Measurements from ENCODE around the gene KLHL17. TPM values are rescaled to one million over a fixed set of nuclear protein-coding genes. Genes with fewer than 3 reads are reported as not detected.

KLHL17 gene
- total RNA-seq, 1 donor from 2014 or later = 19.6 TPM

GRCh38 chr1:999725-1000356 is 39.5 kb downstream of the KLHL17 start, which contains the start of gene HES4:
HES4 (minus strand) TSS chr1:1000097; CDS start chr1:999973, 124 bp downstream.
- Histone ChIP-seq H3K9me3 (no peaks in the 10 kb centered on the region), H3K27ac (peak within 1 kb of the TSS; percentile 99), H3K4me3 (peak within 1 kb of the TSS; percentile 61 to 73), H3K36me3 (no peaks in the 10 kb centered on the region), H3K27me3 (no peaks in the 10 kb centered on the region), H3K4me1 (peaks cover 39% of the 10 kb centered on the region)
- TF ChIP-seq POLR2AphosphoS5 (IDR thresholded peaks at IDR 0.05; ENCODE audit: insufficient read depth in 1 of 2, low read depth in 1 of 2) (peak in 1 of 2 donors; percentile 20), POLR2A (IDR thresholded peaks at IDR 0.05) (peak; percentile 32 to 78)
- TF ChIP-seq, protein P1, sequence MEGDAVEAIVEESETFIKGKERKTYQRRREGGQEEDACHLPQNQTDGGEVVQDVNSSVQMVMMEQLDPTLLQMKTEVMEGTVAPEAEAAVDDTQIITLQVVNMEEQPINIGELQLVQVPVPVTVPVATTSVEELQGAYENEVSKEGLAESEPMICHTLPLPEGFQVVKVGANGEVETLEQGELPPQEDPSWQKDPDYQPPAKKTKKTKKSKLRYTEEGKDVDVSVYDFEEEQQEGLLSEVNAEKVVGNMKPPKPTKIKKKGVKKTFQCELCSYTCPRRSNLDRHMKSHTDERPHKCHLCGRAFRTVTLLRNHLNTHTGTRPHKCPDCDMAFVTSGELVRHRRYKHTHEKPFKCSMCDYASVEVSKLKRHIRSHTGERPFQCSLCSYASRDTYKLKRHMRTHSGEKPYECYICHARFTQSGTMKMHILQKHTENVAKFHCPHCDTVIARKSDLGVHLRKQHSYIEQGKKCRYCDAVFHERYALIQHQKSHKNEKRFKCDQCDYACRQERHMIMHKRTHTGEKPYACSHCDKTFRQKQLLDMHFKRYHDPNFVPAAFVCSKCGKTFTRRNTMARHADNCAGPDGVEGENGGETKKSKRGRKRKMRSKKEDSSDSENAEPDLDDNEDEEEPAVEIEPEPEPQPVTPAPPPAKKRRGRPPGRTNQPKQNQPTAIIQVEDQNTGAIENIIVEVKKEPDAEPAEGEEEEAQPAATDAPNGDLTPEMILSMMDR (IDR thresholded peaks at IDR 0.05) = no peak
- no peak for DNase-seq (ENCODE audit: extremely low spot score in 2 of 2)
- intact Hi-C loops (cut with DNase I) = no loop called here

DNA sequence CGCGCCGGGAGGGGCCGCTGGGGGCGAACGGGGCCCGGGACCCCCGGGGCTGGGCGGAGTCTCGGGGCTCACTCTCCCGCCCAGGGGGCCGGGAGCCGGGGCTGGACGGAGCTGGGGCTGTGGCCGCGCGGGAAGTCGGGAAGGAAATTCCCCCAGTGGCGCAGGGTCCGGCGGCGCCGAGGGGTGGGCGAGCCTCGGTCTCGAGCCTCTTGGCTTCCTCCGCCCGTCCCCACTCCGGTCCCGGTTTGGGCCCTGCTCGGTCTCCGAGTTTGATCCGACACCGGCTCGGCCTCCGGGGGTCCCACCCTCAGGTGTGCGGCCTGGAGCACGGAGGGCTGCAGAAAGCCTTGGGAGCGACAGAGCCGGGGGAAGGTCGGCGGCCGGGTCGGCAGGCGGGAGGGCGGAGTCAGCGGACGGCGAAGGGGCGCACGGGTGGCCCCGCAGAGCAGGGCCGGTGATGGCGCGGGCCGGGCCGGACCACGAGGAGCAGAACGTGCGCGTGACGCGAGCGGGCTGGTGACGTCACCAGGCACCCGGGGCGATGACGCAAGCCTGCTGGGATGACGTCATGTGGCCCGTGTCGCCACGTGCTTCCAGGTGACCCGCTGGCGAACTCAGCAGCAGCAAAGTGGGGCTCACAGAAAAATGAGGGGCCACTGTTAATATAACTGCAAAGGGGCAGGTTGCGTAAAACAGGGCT is 40.1 kb downstream of the KLHL17 start:
- Histone ChIP-seq H3K4me1 (peaks cover 45% of the 10 kb centered on the region), H3K27me3 (no peaks in the 10 kb centered on the region), H3K4me3 (peak overlapping the region; percentile 61 to 73), H3K27ac (peak overlapping the region; percentile 99), H3K36me3 (no peaks in the 10 kb centered on the region), H3K9me3 (no peaks in the 10 kb centered on the region)
- TF ChIP-seq, protein P1 (IDR thresholded peaks at IDR 0.05) = no peak
- TF ChIP-seq POLR2A (IDR thresholded peaks at IDR 0.05) = peak in 1 of 2 donors; percentile 48
- TF ChIP-seq POLR2AphosphoS5 (IDR thresholded peaks at IDR 0.05; ENCODE audit: insufficient read depth in 1 of 2, low read depth in 1 of 2) = peak in 1 of 2 donors; percentile 82
- intact Hi-C loops (cut with DNase I) = no loop called here
- peak in 1 of 2 donors; percentile 89 for DNase-seq (ENCODE audit: extremely low spot score in 2 of 2)

GRCh38 chr1:1001057-1001783 is 40.8 kb downstream of the KLHL17 start:
- H3K27me3 ChIP-seq = no peaks in the 10 kb centered on the region
- peak overlapping the region; percentile 61 to 73 for H3K4me3 ChIP-seq
- intact Hi-C loops (cut with DNase I) = no loop called here
- no peak for TF ChIP-seq POLR2AphosphoS5 (IDR thresholded peaks at IDR 0.05; ENCODE audit: insufficient read depth in 1 of 2, low read depth in 1 of 2)
- H3K36me3 ChIP-seq = no peaks in the 10 kb centered on the region
- peak in 1 of 2 donors; percentile 87 for DNase-seq (ENCODE audit: extremely low spot score in 2 of 2)
- H3K9me3 ChIP-seq = no peaks in the 10 kb centered on the region
- H3K27ac ChIP-seq = peak overlapping the region; percentile 99
- H3K4me1 ChIP-seq = peaks cover 52% of the 10 kb centered on the region

GRCh38 chr1:1003618-1004419 is 43.4 kb downstream of the KLHL17 start:
- no peak for TF ChIP-seq POLR2A (IDR thresholded peaks at IDR 0.05)
- TF ChIP-seq, protein P1 (IDR thresholded peaks at IDR 0.05) = no peak
- no peaks in the 10 kb centered on the region for H3K9me3 ChIP-seq
- no peaks in the 10 kb centered on the region for H3K27me3 ChIP-seq
- H3K36me3 ChIP-seq = no peaks in the 10 kb centered on the region
- intact Hi-C loops (cut with DNase I) = no loop called here
- no peak overlapping the region for H3K4me3 ChIP-seq
- no peak for DNase-seq (ENCODE audit: extremely low spot score in 2 of 2)
- H3K27ac ChIP-seq = no peak overlapping the region
- H3K4me1 ChIP-seq = peaks cover 48% of the 10 kb centered on the region

DNA sequence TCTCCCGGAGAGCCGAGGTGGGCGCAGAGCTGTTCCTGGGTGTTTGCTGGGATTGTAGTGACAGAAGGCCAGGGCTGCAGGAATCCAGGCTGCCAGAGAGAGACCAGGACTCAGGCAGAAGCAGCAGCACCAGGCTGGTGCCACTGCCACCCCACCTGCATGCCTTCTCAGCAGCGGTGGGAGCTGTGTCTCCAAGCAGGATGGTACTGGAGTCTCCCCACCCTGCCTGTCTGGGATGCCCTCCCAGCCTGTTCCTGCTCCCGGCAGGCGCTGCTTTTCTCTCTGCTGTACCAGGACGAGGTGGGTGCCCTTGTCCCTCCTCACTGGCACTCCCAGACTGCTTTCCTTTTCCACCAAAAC is 44.0 kb downstream of the KLHL17 start:
- Histone ChIP-seq H3K27me3 (no peaks in the 10 kb centered on the region), H3K27ac (no peak overlapping the region), H3K9me3 (no peaks in the 10 kb centered on the region), H3K4me3 (no peak overlapping the region), H3K36me3 (no peaks in the 10 kb centered on the region), H3K4me1 (peaks cover 46% of the 10 kb centered on the region)
- peak in 1 of 2 donors; percentile 81 for DNase-seq (ENCODE audit: extremely low spot score in 2 of 2)
- intact Hi-C loops (cut with DNase I) = no loop called here
- TF ChIP-seq POLR2AphosphoS5 (IDR thresholded peaks at IDR 0.05; ENCODE audit: insufficient read depth in 1 of 2, low read depth in 1 of 2) = no peak
- TF ChIP-seq, protein P1 (IDR thresholded peaks at IDR 0.05) = no peak
- TF ChIP-seq POLR2A (IDR thresholded peaks at IDR 0.05) = no peak

All from vagina (tissue), 2 donors.